Left colon (tissue), 2 donors: ENCODE measurements around the gene RIPOR3. TPM values are rescaled to one million over a fixed set of nuclear protein-coding genes. Genes with fewer than 3 reads are reported as not detected.
"Not testable (repeated sequence)": the region's sequence is repeated elsewhere in the genome, so short reads cannot be mapped to it uniquely, and the experiment has no call there.

ENCODE experiments used
- ATAC-seq: fragments of 200-7000 bp; cut with Tn5 transposase; one replicate; pipeline ENCODE4 v1.9.1; 2020; ENCODE audit warnings: mild to moderate bottlenecking, moderate library complexity
- DNase-seq, 2 donors: peaks; one replicate each; pipeline ENCODE4 v3.0.0-alpha.2; 2020
- intact Hi-C, 2 donors: fragments of 100-400 bp; cut with DNase I in 1 of 2; cut with micrococcal nuclease in 1 of 2; formaldehyde crosslinking; loops; one replicate each; pipeline versions ENCODE4 v1.11.2 to v1.14.0; 2022; cut with DNase I, micrococcal nuclease
- total RNA-seq, 2 donors: library from RNA; stranded (reverse); fragmentation: NEBNext Ultra II Directional; extraction: Animal tissue kit (Norgen Biotek cat#: 25700); gene quantifications; one replicate each; pipeline ENCODE4 v1.2.1, GENCODE V29; 2021
- donor health status: DM: no; HTN: no; CAD: no.
- donor health status: DM: yes; HTN: yes; CAD: no.

Gene RIPOR3
- total RNA-seq, 2 donors from 2014 or later = 3.2 to 3.9 TPM

- ATAC-seq = no peak
These were observed 18.8 kb downstream of the RIPOR3 start for GRCh38 chr20:50672400-50673145.

DNA sequence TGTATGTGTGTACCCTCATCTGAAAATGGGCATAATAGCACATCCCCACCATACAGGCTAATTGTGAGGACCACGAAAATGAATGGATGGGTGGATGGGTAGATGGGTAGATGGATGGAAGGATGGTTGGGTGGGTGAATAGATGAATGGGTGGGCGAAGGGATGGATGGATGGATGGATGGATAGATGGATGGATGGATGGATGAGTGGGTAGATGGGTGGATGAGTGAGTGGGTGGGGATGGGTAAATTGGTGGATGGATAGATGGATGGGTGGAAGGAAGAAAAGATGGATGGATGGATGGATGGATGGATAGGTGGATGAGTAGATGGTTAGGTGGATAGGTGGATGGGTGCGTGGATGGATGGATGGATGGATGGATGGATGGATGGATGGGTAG lies 19.7 kb downstream of the RIPOR3 start:
- intact Hi-C loops = no loop called here
- no peak for ATAC-seq
- DNase-seq = no peak

More at GRCh38 chr20:50672400-50673145, 18.8 kb downstream of the RIPOR3 start:
- intact Hi-C loops = no loop called here
- DNase-seq = no peak

DNA sequence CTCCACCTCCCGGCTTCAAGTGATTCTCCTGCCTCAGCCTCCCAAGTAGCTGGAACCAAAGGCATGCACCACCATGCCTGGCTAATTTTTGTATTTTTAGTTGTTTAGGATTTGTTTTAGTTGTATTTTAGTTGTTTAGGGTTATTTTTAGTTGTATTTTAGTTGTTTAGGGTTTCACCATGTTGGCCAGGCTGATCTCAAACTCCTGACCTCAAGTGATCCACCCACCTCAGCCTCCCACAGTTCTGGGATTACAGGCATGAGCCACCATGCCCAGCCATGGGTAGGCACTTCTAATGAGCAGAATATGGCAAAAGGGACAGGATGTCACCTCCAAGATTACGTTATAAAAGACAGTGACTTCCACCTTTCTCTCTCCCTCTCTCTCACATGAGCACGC lies 20.3 kb downstream of the RIPOR3 start:
- ATAC-seq, intact Hi-C loops, DNase-seq: not testable (repeated sequence)

DNA sequence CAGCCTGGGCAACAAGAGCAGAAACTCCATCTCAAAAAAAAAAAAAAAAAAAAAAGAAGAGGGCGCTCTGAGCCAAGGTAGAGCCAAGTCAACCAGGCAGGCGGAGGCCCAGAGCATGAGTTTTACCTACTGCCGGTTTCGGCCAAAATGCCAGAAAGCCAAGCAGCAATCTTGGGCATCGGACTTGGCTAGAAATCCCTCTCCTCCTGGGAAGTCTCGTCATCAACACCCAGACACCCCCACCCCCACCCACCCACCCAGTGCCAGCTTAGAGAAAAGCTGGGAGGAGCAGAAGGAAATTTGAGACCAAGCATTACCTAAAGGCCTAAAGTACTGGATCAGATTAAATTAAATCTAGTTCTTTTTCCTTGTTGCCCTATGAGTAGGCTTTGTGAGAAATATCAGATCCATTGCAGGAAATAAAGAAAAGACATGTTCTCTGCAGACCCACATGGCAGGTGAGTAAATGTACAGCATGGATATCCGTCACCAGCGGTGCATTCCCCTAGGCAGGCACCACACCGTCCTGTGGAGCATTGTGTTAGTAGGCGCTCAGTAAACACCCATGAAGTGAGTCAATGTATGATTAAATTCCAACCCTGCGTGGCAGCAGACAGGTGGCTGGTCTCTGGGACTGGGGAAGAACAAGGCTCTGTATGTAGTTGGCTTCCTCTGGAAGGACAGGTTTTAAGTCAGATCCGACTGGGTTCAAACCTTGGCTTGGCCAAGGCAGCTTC lies 21.0 kb downstream of the RIPOR3 start:
- intact Hi-C loops = no loop called here
- ATAC-seq (no peak), DNase-seq (no peak)

DNA sequence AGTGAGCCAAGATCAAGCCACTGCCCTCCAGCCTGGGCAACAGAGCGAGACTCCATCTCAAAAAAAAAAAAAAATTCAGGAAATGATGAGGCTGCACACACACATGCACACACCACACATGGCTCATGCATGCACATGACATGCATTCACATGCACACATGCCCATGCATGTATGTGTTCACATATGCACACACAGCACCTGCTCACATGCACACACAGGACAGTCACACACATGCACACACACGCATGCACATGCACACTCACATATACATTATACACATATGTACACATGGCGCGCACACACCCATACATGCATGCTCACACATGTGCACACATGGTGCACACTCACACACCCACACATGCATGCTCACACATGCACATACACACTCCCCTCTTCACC lies 22.5 kb downstream of the RIPOR3 start:
- no peak for ATAC-seq
- intact Hi-C loops = no loop called here
- DNase-seq = no peak

GRCh38 chr20:50668326-50668725 lies 23.0 kb downstream of the RIPOR3 start:
- DNase-seq = no peak
- ATAC-seq = no peak
- intact Hi-C loops = no loop called here

DNA sequence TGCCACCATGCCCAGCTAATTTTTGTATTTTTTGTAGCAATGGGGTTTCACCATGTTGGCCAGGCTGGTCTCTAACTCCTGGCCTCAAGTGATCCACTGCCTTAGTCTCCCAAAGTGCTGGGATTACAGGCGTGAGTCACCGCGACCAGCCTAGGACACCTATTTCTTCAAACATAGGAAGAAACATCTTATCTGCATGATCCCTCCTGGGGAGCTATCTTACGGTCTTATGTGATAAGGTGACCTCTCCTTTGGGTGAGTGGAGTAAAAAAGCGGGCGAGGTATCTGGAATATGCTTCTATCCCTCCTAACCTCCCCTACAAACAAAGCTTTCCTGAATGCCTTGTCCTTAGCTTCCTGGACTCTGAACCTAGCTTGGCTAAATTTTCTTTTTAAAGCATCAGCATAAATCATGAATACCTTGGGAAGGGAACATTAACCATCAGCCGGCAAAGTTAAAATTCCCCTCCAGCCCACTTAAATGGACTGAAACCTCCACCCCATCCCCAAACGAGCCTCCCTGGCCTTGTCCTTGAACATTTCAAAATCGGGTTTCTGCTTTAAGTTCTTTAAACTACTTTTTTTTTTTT lies 24.5 kb downstream of the RIPOR3 start:
- intact Hi-C loops = no loop called here
- no peak for DNase-seq
- no peak for ATAC-seq

DNA sequence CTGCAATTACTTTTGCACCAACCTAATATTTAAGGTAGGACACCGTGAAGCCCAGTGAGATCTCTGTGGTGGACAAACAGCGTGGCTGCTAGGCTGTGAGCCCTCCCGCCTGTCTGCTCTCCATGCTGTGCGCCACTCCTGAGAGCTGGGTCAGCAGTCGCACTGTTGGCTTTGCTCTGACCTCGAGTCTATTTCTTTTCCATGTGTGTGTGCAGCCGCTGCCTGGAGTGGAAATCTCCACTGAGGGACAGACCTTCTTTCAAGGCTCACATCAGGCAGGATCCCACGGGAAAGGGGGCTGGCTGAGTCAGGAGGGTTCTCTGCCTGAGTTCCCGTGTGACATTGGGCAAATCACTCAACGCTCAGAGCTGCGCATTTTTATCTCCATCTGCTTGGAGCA lies 27.1 kb downstream of the RIPOR3 start:
- intact Hi-C loops = no loop called here
- ATAC-seq = no peak

GRCh38 chr20:50663095-50663821 lies 28.1 kb downstream of the RIPOR3 start:
- intact Hi-C loops = no loop called here
- peak; percentile 65 for ATAC-seq
- DNase-seq = no peak

More for the DNA sequence above, 27.1 kb downstream of the RIPOR3 start:
- no peak for DNase-seq

GRCh38 chr20:50659975-50660670 lies 31.2 kb downstream of the RIPOR3 start:
- intact Hi-C loops = no loop called here
- ATAC-seq = no peak
- DNase-seq = no peak

DNA sequence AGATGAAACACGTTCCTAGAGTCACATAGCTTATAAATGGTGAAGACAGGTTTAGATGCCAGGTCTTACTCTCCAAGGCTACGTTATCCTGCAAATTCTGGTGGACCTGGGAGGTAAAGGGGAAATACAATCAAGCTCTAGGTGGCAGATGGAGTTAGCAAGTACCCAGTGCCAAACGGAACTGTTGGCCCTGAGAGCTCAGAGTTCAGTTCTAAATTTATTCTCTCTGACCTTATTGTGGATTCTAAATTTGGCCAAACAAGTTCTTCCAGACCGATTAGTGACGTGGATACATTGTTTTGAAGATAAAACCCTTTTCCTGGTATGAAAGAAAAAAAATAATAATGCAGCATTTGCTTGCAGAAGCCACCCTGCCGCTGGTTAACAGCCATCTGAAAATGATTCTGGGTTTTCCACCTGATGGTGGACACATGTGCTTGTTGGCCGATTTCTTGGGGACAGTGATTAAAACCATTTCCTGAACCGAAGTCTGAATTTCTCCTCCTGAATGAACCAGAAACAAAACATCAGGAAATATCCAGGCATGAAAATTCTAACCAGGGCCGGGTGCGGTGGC lies 32.5 kb downstream of the RIPOR3 start:
- ATAC-seq (peak; percentile 51), DNase-seq (no peak)
- intact Hi-C loops = no loop called here

GRCh38 chr20:50655311-50655880 lies 35.9 kb downstream of the RIPOR3 start:
- intact Hi-C loops = no loop called here

DNA sequence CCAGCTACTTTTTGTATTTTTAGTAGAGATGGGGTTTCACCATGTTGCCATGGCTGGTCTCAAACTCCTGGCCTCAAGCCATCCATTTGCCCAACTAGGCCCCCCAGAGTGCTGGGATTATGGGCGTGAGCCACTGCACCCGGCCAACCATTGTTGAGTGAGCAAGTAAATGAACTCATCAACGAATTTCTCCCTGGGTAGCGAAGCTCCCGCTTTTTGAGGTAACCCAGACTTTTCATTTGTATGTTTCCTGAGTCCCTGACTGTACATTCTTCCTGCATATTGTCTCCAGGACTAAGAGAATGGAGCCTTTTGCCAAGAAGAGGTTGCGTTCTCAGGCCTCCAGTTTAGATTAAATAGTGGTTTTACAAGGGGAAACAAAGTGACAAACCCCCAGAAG lies 36.4 kb downstream of the RIPOR3 start:
- ATAC-seq (no peak), DNase-seq (no peak)
- intact Hi-C loops = no loop called here

More at GRCh38 chr20:50655311-50655880, 35.9 kb downstream of the RIPOR3 start:
- DNase-seq = peak; percentile 42 to 64
- ATAC-seq = peak; percentile 19

GRCh38 chr20:50652702-50653294 lies 38.5 kb downstream of the RIPOR3 start:
- ATAC-seq (no peak), DNase-seq (no peak)
- intact Hi-C loops = no loop called here

DNA sequence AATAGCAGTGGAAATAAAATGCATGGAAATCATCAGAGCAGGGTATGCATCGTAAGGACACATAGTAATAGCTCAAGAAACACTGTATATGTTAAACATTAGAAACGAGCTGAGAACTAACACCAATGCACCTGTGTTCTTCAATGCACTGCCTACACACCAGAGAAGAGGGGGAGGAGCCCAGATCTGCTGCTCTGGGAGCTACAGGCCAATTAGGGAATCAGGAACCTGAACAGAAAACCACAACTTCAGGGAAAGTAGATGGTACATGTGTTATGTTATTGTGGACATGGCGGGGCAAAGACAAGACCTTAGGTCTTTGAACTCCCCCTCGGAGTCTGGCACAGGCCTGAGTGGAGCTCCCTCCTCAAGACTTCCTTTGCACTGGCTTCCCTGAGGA lies 39.7 kb downstream of the RIPOR3 start:
- ATAC-seq = no peak
- intact Hi-C loops = no loop called here
- DNase-seq = no peak

DNA sequence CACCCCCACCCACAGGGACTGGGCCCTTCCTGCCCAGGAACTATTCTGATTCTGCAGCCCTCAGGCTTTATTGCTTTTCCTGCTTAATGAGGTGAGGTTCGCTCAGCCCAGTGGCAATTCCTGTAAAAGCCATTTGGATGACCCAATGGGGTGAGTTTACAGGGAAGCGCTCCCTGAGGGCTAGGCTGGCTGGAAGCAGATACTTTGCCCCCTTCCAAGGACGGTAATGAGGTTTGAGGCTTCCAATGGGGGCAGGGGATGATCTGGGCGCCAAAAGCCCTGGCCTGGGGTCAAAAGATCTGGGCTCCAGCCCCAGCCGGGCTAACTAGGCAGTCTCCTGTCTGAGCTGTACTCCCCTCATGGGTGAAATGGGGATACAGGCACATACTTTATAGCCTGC lies 41.8 kb downstream of the RIPOR3 start:
- DNase-seq (no peak), ATAC-seq (no peak)
- intact Hi-C loops = no loop called here

GRCh38 chr20:50648651-50649050 lies 42.7 kb downstream of the RIPOR3 start:
- intact Hi-C loops = no loop called here
- no peak for ATAC-seq
- DNase-seq = no peak

DNA sequence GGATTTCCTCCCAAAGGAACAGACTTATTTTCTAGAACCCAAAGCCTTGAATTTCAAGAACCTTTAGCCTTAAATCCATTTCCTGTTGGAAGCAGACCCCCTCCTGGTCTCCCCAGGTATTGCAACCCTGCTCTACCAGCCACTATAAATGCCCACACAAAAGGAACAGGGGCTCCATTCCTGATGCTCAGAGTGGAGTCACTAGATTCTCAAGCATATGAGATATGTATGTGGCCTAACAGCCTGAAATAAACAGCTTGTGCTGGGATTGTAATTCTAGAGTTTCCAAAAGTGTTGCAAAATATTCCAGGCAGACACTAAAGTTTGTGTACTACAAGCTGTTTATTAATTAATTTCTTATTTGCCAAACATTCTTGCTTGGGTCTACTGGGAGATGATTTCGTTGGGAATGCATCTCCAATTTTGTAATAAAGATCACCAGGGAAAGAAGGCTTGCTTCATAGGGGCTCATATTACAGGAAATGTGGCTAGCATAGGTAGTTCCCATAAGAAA lies 44.8 kb downstream of the RIPOR3 start:
- ATAC-seq = no peak
- no peak for DNase-seq
- intact Hi-C loops = no loop called here
